NCI-H1092 (cell line): ENCODE results near the gene TRIM40.
A peak's percentile ranks its signal among the peaks of the same experiment; 100 is the strongest.
"Not testable (repeated sequence)": the region's sequence is repeated elsewhere in the genome, so short reads cannot be mapped to it uniquely, and the experiment has no call there.

Experiments used
- DNase-seq: peaks from one replicate; lab custom pipeline; 2025; lab: John Stamatoyannopoulos, UW

Gene TRIM40

DNA sequence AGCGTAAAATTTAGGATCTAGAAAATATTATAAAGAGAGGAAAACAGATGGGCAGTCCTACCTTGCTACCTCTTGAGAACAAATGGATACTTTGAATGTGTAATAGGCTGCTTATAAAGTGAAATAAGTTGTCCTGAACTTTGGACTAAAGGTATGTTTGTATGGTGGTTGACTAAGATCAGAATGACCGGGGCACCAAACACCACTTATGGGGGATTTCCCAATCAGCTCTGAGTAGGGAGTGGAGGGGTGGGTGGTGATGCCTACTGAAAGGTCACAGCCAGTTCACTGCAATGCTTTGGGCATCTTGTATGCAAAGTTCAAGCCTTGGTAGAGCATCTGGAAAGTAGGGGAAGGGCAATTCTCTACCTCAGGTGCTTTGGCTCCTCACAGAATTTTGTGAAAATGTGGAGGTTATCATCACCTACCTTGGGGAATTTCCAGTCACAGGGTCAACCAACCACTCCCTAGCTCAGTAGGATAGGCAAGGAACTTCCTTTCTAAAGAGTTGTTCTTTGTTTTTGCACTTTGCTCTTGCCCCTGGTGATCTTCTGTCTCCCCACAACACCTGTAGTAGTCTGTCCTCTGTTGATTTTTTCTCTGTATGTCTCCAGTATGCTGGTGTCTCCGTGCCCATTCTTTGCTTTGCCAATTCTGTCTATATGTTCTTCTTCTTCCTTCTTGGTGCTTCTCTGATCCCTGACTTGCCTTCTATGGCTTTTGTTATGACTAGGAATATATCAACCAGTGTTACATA lies 22.8 kb upstream of the TRIM40 start, which contains the start of gene TRIM31:
TRIM31 (minus strand) TSS at position 88 of the 757 bp plus-strand sequence. CDS start 285 bp downstream, outside the sequence.
- no peak for DNase-seq

DNA sequence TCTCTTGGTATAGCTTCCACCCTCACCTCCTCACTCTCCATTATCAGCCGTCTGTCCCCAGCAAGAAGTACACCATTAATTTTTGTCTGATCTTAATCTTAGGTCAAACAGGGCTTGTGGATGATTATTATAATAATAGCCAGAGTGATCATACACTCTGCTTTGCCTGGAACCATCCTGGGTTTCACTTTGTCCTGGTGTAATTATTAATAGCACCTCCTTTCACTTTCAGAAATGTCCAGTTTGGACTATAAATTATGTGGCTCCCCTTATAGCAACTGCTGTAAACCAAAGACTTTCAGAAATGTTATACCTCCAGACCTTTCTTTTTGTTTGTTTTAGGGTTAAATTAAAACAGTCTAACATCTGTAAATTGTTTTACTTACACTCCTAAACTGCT lies 22.1 kb upstream of the TRIM40 start:
- no peak for DNase-seq

DNA sequence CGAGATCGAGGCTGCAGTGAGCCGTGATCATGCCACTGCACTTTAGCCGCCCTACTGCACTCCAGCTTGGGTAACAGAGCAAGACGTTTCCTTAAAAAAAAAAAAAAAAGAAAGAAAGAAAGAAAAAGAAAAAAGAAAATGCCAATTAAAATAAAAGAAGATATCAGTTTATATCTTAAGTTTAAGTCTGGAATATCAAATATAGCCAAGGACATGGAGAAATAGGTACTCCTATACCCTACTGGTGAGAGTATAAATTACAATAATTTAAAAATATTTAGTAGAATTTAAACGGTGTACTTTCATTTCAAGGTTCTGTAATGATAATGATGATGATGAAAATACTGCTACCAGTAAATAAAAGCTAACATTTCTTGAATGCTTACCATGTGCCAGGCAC lies 19.2 kb upstream of the TRIM40 start:
- no peak for DNase-seq

DNA sequence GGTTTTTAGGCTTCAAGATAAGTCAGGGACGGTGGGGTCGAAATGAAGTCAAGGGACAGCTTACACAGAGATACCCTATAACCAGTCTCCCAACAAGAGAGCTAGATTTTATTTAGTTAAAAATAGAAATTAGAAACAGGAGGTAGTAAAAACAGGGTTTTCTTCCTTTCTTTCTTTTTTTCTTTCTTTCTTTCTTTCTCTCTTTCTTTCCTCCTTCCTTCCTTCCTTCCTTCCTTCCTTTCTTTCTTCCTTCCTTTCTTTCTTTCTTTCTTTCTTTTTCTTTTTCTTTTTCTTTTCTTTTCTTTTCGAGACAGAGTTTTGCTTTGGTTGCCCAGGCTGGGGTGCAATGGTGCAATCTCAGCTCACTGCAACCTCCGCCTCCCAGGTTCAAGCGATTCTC lies 17.2 kb upstream of the TRIM40 start:
- DNase-seq = not testable (repeated sequence)

DNA sequence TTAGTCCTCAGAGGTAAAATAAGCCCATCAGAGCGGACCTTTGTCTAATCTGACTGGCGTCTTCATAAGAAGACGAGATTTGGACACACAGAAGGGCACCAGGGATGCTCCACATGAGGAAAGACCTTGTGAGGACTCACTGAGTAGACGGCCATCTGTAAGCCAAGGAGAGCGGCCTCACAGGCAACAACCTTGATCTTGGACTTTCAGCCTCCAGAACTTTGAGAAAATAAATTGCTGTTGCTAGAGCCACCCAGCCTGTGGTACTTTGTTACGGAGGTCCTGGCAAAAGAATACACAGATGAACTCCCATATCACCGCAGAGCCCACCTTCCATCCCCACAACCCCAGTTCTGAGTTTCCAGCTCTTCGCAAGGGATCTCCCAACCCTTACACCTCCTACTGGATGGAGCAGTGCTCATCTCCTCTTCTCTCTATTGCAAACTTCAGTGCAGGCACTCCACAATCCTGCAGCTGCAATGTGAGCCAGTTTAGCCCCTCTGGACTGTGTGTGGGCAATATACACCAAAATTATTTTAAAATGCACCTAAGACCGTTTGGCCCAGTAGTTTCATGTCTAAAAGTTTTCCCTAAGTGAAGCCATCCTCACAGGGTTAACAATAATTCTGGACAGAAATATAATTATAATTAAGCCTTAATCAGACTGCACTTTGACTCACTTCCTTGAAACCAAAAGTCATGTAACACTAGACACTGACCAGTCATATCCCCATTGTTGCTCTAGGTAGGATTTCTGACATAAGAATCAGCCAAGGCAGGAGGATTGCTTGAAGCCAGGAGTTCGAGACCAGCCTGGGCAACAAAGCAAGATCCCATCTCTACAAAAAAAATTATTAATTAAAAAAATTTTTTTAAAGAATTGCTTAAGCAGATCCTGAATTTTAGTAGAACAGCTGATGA lies 14.2 kb upstream of the TRIM40 start:
- DNase-seq = no peak

DNA sequence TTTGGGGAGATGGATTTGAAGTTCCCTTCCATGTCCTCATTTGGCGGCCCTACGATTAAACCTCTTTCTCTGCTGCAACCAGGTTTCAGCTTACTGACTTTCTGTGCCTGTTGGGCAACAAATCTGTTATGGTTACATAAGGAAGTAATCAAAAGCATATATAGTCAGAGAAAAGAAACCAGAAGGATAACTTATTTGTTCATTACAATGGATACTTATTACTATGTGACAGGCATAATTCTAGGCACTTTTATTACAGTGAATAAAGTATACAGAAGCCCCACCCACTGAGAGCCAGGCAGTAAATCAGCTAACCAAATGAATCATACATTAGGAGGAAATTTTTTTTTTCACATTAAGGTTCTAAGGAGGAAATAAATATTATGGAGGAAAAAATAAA lies 13.4 kb upstream of the TRIM40 start:
- no peak for DNase-seq

DNA sequence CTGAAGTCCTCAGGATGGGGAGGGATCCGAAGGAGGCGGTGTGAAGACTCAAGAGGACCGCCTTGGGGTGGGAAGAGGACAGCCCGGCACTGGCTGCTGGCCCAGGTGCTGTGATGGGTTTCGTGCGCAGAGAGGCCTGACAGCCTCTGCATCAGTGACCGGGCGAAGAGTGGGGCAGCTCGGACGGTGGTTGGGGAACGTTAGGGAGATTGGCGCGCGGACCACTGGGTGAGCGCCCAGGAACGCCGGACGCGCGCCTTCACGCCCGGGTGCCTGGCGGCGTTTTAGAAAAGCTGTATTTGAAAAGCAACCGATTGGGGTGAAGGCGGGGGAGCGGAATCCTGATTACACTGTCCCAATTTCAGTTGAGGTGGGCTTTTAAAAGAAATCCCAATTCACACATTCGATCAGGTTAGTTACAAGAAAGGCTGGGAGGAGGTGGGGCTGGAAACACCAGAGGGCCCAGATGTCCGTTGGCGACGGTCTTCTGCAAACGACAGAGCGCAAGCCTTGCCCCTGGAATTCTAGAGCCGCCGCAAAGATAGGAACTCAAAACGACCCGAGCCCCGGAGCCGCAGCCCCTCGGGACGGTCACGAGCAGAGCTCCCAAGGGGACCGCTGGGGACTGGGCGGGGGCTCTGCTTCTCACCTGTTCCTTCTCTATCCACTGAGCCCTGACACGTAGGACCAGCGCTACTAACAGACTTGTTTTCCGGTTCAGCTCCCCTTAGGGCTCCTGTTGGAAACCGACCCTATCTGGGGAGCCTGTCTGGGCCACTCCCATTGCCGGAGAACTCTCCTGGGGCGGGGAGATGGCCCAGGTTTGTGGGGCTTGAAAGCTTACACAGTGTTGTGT lies 8.5 kb upstream of the TRIM40 start:
- no peak for DNase-seq

DNA sequence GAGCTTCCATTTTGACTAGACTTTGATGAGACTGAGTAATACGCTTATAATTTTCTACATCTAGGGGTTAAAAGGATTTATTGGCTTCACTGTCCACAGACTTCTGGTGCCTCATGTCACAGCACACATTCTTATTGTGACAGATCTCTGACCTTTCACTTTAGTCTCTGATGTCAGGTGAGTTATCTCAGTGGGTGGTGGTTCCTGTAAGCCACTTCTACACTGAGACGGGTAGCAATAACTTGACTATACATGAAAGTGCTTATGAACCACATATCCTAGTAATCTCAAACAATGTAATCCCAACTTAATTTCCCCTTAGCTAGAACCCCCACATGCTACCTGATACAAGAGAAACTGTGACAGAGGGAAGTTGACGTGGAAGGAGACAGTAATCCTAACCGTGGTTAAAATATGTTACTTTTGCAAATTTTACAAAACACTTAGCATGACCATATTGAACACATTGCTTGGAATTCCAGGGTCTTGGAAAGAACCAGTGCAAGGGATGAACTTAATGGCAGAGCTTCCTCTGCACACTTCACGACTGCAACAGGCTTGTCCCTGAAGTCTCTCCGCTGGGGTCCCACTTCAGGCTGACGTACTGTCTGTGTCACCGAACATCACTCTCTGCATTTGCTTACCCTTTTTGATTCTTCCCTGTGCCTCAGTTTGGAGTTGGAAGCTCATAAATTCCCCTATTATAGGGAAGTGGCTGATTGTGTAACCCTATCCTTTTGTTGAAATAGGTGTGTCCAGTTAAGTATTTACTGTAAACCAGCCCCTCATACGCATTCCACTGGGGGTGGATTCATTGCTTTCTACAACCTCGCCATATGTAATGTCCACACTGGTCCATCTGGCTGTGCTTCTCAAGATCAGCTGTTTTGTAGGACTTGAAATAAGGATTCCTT lies 6.4 kb upstream of the TRIM40 start:
- DNase-seq = no peak

DNA sequence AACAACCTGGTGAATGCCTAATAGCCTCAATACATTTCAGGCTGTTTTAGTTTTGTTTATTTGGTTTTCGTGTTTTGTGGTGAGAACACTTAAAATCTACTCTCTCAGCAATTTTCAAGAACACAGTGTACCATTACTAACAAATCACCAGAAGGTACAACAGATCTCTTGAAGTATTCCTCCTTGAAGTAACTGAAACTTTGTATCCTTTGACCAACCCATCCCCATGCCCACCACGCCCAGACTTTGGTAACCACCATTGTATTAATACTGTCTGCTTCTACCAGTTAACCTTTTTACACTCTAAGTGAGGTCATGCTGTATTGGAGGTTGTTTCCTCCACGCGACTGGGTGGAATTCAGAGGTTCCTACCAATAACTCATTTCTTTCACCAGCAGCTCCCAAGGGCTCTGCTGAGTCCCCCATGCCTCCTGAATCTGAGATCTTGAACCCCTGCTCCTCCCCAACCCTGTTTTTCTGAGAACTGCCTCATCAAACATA lies 5.7 kb upstream of the TRIM40 start:
- no peak for DNase-seq

DNA sequence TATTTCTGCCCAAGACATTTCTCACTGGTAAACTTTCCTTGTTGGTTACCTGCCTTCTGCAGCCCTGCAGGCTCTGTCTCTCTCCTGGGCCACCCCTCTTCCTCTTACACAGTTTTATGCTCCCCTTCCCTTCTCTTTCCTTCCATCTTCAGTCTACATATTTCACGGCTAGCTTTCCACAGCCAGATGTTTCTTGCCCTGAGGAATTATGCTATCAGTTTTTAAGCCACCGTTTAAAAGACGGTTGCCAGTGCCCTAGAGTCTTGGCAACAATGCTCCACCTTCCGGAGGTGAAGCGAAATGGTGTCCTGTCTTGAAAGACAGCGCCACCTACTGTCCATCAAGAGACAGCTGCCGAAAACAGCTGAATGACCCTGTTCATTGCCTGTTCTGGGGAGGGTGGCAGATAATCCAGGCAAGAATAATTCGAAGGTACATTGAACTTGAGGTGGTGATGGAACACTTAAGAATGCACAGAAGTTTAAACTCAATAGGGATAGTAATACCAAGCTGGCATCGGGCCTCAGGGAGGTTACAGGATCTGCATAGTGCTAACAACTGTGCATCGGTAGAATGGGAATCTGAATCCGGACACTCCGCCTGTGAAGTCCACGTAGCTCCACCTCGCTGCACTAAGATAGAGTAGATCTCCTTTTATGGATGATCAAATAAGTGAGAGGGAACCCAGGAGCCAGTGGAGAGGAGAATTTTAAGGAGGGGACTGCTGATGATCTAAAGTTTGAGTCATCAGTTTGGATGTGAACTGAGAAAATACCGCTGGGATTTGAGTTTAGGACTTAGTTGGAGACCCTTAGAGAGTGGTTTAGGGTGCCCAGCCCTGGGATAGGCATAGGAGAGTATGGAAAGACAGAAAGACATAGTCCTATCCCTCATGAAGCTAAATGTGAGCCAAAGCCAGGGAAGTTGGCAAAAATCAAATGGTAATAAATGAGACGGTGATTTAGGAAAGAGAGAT lies 4.8 kb upstream of the TRIM40 start:
- DNase-seq = peak; percentile 43

DNA sequence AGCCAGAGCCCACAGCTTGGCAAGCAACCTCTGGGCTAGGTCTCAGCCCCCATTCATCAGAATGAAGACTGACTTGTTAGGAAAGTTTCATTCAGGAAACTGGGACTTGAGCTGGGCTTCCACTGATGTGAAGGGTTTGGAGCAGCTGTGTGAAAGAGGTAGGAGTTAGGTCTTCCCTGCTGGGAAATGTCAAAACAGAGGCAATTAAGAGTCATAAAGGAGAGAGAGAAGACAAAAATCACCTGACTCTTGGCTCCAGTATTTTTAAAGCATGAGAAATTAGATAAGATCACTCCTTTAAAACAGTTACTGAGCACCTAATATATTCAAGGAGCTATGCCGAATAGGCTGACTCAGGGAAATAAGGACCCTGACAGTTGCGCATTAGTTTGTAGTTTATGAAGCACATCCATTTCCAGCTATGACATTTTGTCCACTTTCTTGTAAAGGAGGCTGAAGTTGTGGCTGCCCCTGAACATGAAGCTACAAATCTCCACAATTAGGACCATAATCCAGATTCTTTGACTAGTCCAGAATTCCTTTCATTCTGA lies 3.9 kb upstream of the TRIM40 start:
- no peak for DNase-seq

DNA sequence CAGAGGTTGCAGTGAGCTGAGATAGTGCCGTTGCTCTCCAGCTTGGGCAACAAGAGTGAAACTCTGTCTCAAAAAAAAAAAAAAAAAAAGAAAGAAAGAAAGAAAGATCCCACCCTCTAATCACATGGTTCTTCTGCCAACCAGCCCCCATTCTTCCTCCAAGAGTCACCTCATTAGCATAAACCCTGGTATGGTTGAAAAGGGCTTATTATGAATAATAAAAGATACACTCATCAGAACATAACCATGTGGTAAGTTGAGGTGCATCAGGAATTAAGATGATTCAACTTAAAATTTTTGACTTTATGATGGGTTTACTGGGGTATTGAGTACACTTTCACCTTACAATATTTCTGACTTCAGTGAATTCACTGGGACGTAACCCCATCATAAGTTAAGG lies 793 bp upstream of the TRIM40 start:
- DNase-seq = no peak

DNA sequence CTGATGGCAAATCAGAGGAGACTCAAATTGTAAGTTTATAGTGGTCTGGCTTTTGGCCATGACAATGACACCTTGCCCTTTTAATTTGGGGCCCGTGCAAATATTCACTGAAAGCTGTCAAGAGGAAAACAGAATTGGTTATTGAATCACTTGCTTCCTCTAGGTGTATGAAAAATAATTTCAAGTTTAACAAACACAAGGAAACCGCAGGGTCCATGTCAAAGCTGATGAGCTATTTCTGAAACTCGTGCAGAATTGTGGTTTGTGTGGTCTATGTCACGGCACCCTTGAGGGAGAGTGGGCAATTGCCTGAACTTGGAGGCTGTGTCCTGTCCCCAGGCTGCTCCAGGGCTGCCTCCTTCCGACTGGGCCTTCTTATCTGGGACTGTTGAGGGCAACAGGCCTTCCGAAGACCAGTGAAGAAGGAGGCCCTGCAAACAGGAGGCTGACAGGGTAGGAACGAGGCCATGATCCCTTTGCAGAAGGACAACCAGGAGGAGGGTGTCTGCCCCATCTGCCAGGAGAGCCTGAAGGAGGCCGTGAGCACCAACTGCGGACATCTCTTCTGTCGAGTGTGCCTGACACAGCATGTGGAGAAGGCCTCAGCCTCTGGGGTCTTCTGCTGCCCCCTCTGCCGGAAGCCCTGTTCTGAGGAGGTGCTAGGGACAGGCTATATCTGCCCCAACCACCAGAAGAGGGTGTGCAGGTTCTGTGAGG lies 788 bp downstream of the TRIM40 start:
- DNase-seq = no peak

DNA sequence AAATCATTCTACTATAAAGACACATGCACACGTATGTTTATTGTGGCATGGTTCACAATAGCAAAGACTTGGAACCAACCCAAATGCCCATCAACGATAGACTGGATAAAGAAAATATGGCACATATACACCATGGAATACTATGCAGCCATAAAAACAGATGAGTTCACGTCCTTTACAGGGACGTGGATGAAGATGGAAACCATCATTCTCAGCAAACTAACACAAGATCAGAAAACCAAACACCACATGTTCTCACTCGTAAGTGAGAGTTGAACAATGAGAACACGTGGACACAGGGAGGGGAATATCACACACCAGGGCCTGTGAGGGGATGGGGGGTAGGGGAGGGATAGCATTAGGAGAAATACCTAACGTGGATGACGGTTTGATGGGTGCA lies 4.3 kb downstream of the TRIM40 start:
- DNase-seq = not testable (repeated sequence)

DNA sequence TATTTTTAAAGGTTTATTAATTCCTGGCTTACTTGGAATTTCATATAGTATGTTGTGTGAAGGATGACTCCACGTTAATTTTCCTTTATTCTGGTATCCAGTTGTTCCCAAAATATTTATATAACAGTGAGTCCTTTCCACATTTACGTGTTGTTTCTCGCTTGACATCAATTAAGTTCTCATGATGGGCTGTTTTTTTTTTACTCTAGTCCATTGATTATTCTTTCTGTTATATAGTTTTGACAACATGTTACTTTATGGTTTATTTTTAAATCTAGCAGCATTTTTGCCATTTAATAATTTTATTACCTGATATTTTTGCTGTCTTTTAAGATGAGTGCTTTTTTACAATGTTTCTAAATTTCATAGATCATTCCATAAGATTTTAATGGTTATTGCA lies 6.7 kb downstream of the TRIM40 start:
- no peak for DNase-seq

DNA sequence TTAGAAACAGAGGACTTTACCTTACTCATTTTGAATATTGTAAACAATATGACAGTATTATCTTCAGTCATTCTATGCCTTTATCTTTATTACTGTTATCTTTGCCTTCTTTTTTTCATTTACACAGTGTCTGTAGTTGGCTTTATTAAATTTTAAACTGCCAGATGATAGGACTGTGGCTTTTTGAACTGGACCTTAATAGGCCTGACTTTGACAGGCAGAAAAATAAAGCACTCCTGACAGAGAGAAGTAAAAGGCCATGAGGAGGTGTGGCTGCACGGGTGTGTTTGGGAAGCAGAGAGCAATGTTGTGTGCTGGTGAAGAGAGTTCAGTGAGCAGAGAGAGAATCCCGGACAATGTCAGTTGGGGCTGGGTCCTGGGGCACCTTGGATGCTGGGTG lies 7.8 kb downstream of the TRIM40 start:
- DNase-seq = no peak

DNA sequence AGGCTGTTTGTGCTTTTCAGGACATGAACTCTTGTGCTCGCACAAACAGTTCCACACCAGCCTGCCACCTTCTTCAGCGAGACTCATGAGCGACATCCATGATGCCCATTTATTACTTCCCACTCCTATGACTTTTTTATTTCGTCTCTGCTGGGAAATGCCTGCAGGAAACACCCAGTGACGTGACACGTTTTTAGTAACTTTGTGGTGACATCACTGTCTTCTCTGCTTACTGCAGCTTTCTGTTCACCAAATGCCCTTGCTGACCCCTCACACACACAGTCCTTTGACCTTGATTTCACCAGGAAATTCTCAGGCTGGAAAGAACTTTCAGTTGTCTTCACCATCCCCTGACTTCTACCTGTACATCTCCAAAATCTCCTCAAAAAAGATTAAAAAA lies 8.9 kb downstream of the TRIM40 start:
- no peak for DNase-seq

DNA sequence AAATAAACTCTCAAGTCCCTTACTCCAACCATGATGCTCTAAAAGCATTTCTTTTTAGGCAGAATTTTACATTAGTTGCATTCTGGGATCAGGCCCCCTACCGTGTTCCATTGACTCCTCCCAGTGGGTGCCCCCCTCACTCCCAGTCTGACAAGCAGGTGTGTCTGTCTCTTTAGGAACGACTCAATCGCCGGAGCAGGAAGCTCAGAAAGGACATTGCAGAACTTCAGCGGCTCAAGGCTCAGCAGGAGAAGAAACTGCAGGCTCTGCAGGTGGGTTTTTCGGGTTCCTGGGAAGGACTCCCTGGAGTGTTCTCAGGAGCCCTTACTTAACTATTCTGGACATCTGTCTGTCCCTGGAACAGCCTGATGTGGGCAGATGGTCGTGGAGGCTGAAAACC lies 9.9 kb downstream of the TRIM40 start:
- no peak for DNase-seq

DNA sequence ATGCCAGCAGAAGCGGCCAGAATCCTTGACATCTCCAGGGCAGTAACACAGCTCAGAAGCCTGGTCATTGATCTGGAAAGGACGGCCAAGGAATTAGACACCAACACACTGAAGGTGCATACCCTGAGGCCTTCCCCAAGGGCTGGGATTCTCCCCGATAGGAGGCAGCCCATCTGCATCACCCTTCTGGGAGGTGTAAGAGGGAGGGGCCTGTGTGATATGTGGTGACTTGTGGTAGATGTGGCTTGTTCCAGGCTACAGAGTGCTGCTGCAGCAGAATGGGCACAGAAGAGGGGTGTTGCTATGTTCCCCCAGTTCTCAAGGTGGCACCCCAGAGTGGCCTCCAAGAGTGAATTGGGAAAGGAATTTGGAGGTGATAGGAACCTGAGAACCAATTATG lies 11.2 kb downstream of the TRIM40 start:
- DNase-seq = no peak
